Measurements from ENCODE around the gene MELTF.

- TF ChIP-seq CTCF (IDR thresholded peaks at IDR 0.05) (no peak), SIN3A (IDR thresholded peaks at IDR 0.05; ENCODE audit: borderline replicate concordance, insufficient read depth, low read depth, low read length) (no peak), POLR2AphosphoS5 (IDR thresholded peaks at IDR 0.05; ENCODE audit: low read depth, low read length) (no peak), REST (IDR thresholded peaks at IDR 0.05; ENCODE audit: insufficient read depth in 1 of 2, low read depth in 2 of 2, low read length in 1 of 2) (no peak)
Measured at GRCh38 chr3:196967412-196968232, 62.0 kb downstream of the MELTF start.

All from Panc1 (cell line).